HG03571 (cell line): ENCODE measurements around the gene CORO2A.

ENCODE experiments used
- ATAC-seq: cut with Tn5 transposase; IDR thresholded peaks from one replicate; pipeline ENCODE4 v1.9.1; 2021; ENCODE audit not compliant: unreplicated experiment

CORO2A gene

GRCh38 chr9:98220911-98221310 is 28.5 kb upstream of the CORO2A start:
- no peak for ATAC-seq

DNA sequence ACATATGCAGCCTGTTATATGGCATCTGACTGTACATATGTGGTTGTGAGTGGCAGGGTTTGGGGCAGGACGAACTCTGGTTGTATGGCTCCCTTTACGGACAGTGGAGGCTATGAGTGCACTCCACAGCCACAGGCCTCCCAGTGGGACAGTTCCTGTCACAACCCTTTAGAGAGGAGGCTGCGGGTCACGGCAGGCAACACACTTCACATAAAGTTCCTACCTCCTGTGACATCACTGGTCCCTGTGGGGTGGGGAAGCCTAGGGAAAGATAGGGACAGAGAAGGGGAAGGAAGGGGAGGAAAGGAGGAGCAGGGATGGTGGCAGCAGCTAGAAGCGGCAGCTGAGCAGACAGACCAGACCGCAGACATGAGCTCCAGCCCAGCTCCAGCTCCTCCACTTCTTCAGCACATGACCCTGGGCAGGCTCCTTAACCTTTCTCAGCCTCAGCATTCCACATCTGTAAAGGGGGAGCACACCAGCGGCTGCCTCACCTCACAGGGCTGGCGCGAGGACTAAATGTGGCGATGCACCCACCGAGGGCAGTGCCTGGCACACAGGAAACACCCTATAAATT is 27.4 kb upstream of the CORO2A start:
- ATAC-seq, result no peak

- ATAC-seq, result no peak
Measured at GRCh38 chr9:98219364-98219716, 26.9 kb upstream of the CORO2A start.

DNA sequence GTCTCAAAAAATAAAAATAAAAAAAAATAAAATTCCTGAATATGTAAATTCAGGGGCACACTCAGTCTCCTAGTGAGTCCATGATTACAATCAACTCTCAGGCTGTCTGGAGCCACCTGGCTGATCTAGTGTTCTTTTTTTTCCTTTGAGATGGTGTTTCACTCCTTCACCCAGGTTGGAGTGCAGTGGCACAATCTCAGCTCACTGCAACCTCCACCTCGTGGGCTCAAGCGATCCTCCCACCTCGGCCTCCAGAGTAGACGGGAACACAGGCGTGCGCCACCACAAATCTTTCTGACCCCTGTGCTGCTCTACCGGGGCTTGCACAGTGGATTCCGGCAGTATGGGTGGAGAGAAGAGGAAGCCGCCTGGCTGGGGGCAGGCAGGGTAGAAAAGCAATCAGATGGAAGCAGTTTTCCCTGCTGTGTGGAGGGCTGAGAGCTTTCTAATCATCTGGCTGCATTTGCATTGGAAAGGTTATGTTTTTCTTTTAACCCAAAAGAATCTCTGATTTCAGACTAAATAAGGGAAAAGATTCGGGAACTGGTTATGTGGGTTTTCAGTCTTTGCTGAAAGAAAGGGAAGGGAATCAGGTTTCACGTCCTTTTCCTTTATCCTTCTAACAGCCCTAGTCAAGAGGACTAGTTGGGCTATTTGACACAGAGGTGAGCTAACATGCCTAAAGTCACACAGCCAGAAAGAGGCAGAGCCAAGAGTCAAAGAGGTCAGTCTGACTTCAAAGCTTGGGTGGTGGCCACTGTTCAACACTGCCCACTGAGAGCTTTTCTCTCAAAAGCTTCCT is 26.3 kb upstream of the CORO2A start:
- no peak for ATAC-seq

DNA sequence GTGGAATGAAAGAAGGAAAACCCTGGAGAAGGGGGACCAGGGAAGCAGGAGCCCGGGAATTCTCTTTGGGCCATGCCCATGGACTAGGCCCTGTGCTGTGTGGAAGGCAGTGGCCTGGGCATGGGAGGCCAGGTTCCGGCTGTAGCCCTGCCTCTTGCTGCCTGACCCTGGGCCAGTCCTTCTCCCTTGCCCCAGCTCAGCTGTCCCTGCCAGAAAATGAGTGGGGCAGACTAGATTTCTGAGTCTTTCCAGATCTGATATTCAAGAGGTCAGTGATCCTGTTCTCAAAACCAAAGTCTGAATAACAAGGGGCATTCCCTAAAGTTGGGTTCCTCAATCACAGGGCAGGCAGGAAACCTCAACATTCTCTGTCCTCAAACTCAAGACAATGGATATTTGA is 24.8 kb upstream of the CORO2A start:
- no peak for ATAC-seq

DNA sequence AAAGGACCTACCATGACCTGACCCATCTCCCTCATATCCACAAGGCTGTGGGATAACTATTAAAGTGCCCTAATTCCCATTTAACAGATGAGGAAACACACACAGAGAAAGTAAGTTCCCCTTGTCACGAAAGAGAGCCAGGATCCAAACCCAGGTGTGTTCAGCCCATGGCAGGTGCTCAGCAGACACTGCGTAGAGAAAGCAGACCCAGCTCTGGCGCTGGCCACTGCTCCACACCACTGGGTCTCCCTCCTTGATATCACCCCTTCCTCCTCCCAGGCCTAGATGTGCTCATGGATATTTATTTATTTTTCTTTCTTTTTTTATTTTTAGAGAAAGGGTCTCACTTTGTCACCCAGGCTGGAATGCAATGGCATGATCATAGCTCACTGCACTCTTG is 24.0 kb upstream of the CORO2A start:
- no peak for ATAC-seq

GRCh38 chr9:98215821-98216220 is 23.4 kb upstream of the CORO2A start:
- no peak for ATAC-seq

DNA sequence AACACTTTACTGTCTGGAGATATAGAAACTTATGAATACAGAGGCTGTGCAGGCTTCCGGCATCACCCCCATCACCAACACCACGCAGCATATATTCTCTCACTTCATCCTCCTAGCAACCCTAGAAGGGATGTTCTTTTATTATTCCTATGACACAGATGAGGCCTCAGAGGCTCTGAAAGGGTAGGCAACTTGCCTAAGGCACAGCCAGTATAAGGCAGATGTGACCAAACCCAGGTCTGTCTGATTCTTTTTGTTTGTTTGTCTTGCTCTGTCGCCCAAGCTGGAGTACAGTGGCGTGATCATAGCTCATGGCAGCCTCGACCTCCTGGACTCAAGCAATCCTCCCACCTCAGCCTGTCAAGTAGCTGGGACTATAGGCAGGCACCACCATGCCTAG is 22.8 kb upstream of the CORO2A start:
- no peak for ATAC-seq

- ATAC-seq, result no peak
Measured at GRCh38 chr9:98214811-98215210, 22.4 kb upstream of the CORO2A start.

- ATAC-seq, result no peak
Measured at GRCh38 chr9:98211260-98211659, 18.8 kb upstream of the CORO2A start.

DNA sequence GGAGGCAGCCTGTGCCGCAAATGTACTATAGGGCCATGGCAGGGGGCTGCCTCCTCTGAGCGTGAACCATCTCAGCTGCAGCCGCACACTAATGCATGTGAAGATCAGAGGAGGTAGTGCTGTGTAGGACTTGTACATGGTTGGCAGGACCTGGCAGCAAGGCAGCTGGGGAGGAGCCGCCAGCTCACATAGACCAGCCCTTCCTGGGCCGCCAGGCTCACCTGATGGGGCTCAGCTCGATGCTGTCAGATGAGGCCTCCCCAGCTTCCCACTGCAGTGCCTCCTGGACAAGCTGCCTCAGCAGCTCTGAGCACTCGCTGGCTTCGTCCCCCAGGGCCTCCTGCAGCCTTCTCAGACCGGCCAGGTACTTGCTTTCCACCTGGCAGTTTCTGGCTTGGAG is 18.0 kb upstream of the CORO2A start:
- ATAC-seq, result no peak

GRCh38 chr9:98209530-98209929 is 17.1 kb upstream of the CORO2A start:
- ATAC-seq, result no peak

DNA sequence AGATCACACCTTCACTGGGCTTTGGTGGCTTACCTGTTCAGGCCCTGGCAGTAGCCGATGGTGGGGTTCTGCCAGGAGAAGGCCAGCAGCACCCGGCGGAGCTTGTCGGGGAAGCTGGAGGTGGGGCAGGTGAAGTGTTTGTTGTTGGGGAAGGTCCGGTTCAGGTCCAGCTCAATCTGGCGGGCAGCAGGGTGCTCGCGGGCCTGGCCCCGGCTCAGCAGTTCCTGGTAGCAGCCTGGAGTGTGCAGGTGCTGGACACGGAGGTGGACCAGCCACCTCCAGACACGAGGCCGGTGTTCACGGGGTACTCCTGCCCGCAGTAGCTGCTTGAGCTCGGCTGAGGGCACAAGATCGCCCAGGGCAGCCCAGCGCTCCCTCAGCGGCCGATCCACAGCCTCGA is 16.2 kb upstream of the CORO2A start:
- ATAC-seq, result no peak

DNA sequence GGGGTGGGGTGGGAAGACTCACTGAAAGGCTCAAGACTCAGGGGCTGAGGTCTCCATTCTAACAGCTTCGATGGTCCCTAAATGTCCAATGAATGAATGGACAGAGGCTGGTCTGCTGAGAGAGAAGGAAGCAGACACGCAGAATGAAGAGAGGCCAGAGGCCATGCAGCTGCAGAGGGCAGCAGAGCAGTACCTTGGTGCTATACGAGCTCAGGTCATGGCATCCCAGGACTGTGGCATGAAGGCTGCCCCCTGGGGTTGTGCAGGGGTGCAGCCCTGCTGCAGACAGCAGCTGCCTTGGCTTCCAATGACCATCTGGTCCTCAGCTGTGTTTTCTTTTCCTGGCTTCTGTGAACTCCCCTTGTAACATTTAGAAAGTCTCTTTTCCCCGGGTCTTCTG is 15.2 kb upstream of the CORO2A start:
- no peak for ATAC-seq

- ATAC-seq, result no peak
Measured at GRCh38 chr9:98206754-98207153, 14.3 kb upstream of the CORO2A start.

DNA sequence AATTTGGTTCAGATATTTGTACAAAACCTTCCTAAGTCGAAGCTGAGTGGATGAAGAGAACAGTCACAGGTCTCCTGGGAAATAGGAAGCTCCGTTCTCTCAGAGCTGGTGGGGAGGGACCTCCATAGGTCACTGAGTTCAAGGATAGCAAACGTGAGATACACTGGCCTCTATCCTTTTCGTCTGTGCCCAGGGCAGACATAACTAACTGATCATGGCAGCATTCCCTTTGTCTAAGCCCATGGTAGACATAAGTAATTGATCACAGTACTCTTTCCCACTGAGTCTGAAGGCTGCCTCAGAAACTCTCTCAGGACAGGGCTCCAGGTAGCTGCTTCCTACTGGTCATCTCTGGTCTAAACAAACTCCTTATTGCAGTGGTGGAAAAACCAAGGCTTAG is 12.3 kb upstream of the CORO2A start:
- no peak for ATAC-seq

DNA sequence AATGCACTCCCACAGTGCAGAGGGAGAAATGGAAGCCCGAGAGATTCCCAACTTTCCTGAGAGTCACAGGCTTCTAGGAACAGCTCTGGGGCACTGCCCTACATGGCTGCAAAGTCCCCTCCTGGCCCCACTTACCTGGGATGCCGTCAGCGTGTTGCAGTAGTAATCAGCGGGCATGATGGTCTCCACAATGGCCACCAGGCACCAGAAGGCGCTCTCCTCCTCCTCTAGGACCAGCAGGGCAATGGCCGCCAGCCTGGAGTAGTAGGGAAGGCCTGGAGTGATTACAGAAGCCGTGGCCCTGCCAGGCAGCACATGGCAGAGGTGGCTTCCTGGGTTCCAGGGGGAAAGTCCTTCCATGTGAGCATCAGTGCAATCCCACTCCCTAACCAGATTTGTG is 10.7 kb upstream of the CORO2A start:
- ATAC-seq, result no peak

- ATAC-seq, result no peak
Measured at GRCh38 chr9:98202252-98202651, 9.8 kb upstream of the CORO2A start.

DNA sequence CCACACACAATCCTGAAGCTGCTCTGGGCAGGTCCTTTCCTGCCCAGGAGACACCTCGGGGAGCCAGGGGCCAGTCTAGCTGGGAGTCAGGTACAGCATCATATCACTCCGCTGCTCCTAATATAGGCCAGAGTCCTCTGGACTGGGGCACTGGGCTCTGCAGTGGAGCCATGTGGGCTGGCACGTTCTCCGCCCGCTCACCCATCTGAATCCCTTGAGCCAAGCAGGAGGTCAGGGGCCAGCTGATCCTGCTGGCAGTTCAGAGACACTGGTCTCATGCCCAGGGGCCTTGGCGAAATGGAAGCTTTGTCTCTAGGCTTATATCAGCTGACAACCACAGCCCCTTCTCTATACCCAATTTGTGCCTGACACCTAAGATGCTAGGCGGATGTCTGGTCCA is 9.3 kb upstream of the CORO2A start:
- no peak for ATAC-seq

DNA sequence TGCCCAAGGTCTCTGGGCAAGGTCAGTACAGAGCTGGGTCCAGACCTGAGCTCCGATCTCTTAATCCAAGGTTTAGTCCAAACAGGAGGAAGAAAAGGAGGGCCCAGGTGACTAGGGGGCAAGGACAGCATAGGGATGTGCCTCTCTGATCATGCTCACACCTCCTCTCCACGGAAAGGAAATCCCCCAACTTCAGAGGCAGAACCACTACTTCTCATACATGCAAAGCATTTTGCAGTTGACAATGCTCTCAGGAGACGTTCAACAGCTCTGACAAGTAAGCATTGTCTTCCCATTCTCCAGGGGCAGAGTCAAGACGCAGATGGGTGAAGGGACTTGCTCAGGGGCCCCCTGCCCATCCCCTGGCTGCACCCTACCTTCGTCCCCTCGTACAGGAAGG is 8.7 kb upstream of the CORO2A start:
- no peak for ATAC-seq

DNA sequence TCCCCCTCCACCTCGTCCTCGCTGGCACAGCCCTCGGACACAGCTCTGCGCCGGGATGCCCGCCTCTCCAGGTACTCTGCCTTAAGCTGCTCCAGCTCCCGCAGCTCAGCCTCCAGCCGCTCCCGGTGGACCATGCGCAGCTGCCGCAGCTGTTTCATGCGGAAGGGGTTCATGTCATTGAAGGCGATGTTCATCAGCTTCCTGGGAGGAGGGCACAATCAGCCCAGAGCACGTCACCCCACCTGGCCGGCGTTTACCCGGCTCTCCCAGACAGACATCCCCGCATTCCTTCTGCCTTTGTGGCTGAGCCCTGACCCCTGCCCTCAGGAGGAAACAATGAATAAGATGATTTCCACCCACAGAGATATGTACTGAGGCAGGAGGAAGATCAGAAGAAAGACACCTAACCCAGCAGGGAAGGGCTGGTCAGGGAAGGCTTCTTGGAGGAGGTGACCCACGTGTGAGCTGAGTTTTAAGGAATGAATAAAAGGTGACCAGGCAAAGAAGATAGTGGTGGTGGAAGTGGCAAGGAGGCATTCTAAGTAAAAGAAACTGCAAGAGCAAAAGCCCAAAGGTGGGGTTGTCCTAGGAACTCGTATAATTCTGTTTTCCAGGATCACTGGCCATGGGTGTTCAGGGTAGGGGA is 7.1 kb upstream of the CORO2A start:
- ATAC-seq, result no peak

DNA sequence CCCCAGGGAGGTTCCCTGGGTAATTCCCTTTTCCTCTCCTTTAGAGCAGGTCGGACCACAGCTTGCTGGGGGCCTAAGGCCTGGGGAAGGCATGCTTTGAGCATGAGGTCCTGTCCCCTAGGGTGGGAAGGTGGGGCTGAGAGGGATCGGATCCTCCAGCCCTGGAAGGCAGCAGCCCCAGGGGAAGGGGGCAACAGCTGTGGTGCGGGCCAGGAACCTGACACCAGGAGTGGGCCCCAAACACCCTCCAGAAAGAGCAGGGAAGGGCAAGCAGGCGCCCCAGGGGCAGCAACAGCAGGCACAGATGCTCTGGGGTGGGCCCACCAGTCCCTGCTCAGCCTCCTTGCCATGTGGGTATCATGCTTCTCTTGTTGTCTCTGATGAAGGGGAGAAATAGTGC is 3.2 kb upstream of the CORO2A start:
- ATAC-seq, result no peak
